ENCODE measurements around the gene KIF26B.

Gene KIF26B

GRCh38 chr1:245748646-245749045 lies 593.9 kb downstream of the KIF26B start:
- H3K4ac ChIP-seq (ENCODE audit: low read depth, low read length): no peak overlapping the region
- H3K4me3 ChIP-seq (ENCODE audit: low read length): no peak overlapping the region
- no peak overlapping the region for H3K27ac ChIP-seq (ENCODE audit: low read depth, low read length)
- no peaks in the 10 kb centered on the region for H3K4me1 ChIP-seq (ENCODE audit: control insufficient read depth, low read depth, low read length)
- H3K36me3 ChIP-seq (ENCODE audit: control insufficient read depth, insufficient read depth, low read length): no peaks in the 10 kb centered on the region
- H2BK120ac ChIP-seq (ENCODE audit: low read depth, low read length): no peak overlapping the region
- H3K9ac ChIP-seq (ENCODE audit: low read length): no peak overlapping the region
- no peaks in the 10 kb centered on the region for H3K79me2 ChIP-seq (ENCODE audit: control insufficient read depth, insufficient read depth, low read length)
- no peak overlapping the region for H3K23ac ChIP-seq (ENCODE audit: low read length)
- no peaks in the 10 kb centered on the region for H3K27me3 ChIP-seq (ENCODE audit: insufficient read depth, low read length, poor library complexity)
- no CpG with 5 or more reads among the region's 3 CpGs for WGBS (ENCODE audit: extremely low coverage, insufficient coverage, low lambda C conversion rate)
- H3K4me2 ChIP-seq (ENCODE audit: low read length): no peak overlapping the region
- H4K5ac ChIP-seq (ENCODE audit: low read length): no peak overlapping the region
- no peak overlapping the region for H2BK15ac ChIP-seq (replicated peaks; ENCODE audit: low read depth)
- H2AK5ac ChIP-seq (ENCODE audit: low read length): no peak overlapping the region
- H3K56ac ChIP-seq (ENCODE audit: low read length): no peak overlapping the region
- no peak for DNase-seq
- H3K79me1 ChIP-seq (ENCODE audit: low read length): no peaks in the 10 kb centered on the region
- H4K8ac ChIP-seq (ENCODE audit: low read depth, low read length): no peak overlapping the region
- H2BK5ac ChIP-seq (ENCODE audit: low read length): no peak overlapping the region
- no peak overlapping the region for H3K18ac ChIP-seq (ENCODE audit: low read length)

GRCh38 chr1:245749053-245749452 lies 594.3 kb downstream of the KIF26B start:
- Histone ChIP-seq H3K36me3 (ENCODE audit: control insufficient read depth, insufficient read depth, low read length) (no peaks in the 10 kb centered on the region), H3K27ac (ENCODE audit: low read depth, low read length) (no peak overlapping the region), H3K79me1 (ENCODE audit: low read length) (no peaks in the 10 kb centered on the region), H3K4me3 (ENCODE audit: low read length) (no peak overlapping the region), H3K4me1 (ENCODE audit: control insufficient read depth, low read depth, low read length) (no peaks in the 10 kb centered on the region), H2BK5ac (ENCODE audit: low read length) (no peak overlapping the region), H3K23ac (ENCODE audit: low read length) (no peak overlapping the region), H3K79me2 (ENCODE audit: control insufficient read depth, insufficient read depth, low read length) (no peaks in the 10 kb centered on the region), H3K4ac (ENCODE audit: low read depth, low read length) (no peak overlapping the region), H3K56ac (ENCODE audit: low read length) (no peak overlapping the region), H4K5ac (ENCODE audit: low read length) (no peak overlapping the region), H3K27me3 (ENCODE audit: insufficient read depth, low read length, poor library complexity) (no peaks in the 10 kb centered on the region), H4K8ac (ENCODE audit: low read depth, low read length) (no peak overlapping the region), H2BK15ac (replicated peaks; ENCODE audit: low read depth) (no peak overlapping the region), H2AK5ac (ENCODE audit: low read length) (no peak overlapping the region), H3K4me2 (ENCODE audit: low read length) (no peak overlapping the region), H3K9ac (ENCODE audit: low read length) (no peak overlapping the region), H3K18ac (ENCODE audit: low read length) (no peak overlapping the region), H2BK120ac (ENCODE audit: low read depth, low read length) (no peak overlapping the region)
- DNase-seq: no peak
- WGBS (ENCODE audit: extremely low coverage, insufficient coverage, low lambda C conversion rate): no CpG with 5 or more reads among the region's 3 CpGs

GRCh38 chr1:245750261-245750660 lies 595.5 kb downstream of the KIF26B start:
- DNase-seq: no peak
- Histone ChIP-seq H3K23ac (ENCODE audit: low read length) (no peak overlapping the region), H3K27me3 (ENCODE audit: insufficient read depth, low read length, poor library complexity) (no peaks in the 10 kb centered on the region), H3K36me3 (ENCODE audit: control insufficient read depth, insufficient read depth, low read length) (no peaks in the 10 kb centered on the region), H2BK5ac (ENCODE audit: low read length) (no peak overlapping the region), H2BK15ac (replicated peaks; ENCODE audit: low read depth) (no peak overlapping the region), H3K18ac (ENCODE audit: low read length) (no peak overlapping the region), H3K4me3 (ENCODE audit: low read length) (no peak overlapping the region), H3K4me2 (ENCODE audit: low read length) (no peak overlapping the region), H3K4me1 (ENCODE audit: control insufficient read depth, low read depth, low read length) (no peaks in the 10 kb centered on the region), H4K5ac (ENCODE audit: low read length) (no peak overlapping the region), H3K4ac (ENCODE audit: low read depth, low read length) (no peak overlapping the region), H2AK5ac (ENCODE audit: low read length) (no peak overlapping the region), H3K27ac (ENCODE audit: low read depth, low read length) (no peak overlapping the region), H3K79me1 (ENCODE audit: low read length) (no peaks in the 10 kb centered on the region), H3K9ac (ENCODE audit: low read length) (no peak overlapping the region), H2BK120ac (ENCODE audit: low read depth, low read length) (no peak overlapping the region), H3K56ac (ENCODE audit: low read length) (no peak overlapping the region), H4K8ac (ENCODE audit: low read depth, low read length) (no peak overlapping the region), H3K79me2 (ENCODE audit: control insufficient read depth, insufficient read depth, low read length) (no peaks in the 10 kb centered on the region)
- WGBS (ENCODE audit: extremely low coverage, insufficient coverage, low lambda C conversion rate): no CpG with 5 or more reads among the region's 3 CpGs

GRCh38 chr1:245751116-245751515 lies 596.3 kb downstream of the KIF26B start:
- Histone ChIP-seq H3K4me1 (ENCODE audit: control insufficient read depth, low read depth, low read length) (no peaks in the 10 kb centered on the region), H3K56ac (ENCODE audit: low read length) (no peak overlapping the region), H2BK5ac (ENCODE audit: low read length) (no peak overlapping the region), H3K27ac (ENCODE audit: low read depth, low read length) (no peak overlapping the region), H3K4ac (ENCODE audit: low read depth, low read length) (no peak overlapping the region), H4K8ac (ENCODE audit: low read depth, low read length) (no peak overlapping the region), H3K4me2 (ENCODE audit: low read length) (no peak overlapping the region), H3K79me1 (ENCODE audit: low read length) (no peaks in the 10 kb centered on the region), H3K36me3 (ENCODE audit: control insufficient read depth, insufficient read depth, low read length) (no peaks in the 10 kb centered on the region), H3K4me3 (ENCODE audit: low read length) (no peak overlapping the region), H3K27me3 (ENCODE audit: insufficient read depth, low read length, poor library complexity) (no peaks in the 10 kb centered on the region), H3K18ac (ENCODE audit: low read length) (no peak overlapping the region), H3K79me2 (ENCODE audit: control insufficient read depth, insufficient read depth, low read length) (no peaks in the 10 kb centered on the region), H3K23ac (ENCODE audit: low read length) (no peak overlapping the region), H2BK120ac (ENCODE audit: low read depth, low read length) (no peak overlapping the region), H2AK5ac (ENCODE audit: low read length) (no peak overlapping the region), H3K9ac (ENCODE audit: low read length) (no peak overlapping the region), H2BK15ac (replicated peaks; ENCODE audit: low read depth) (no peak overlapping the region), H4K5ac (ENCODE audit: low read length) (no peak overlapping the region)
- whole genome bisulfite sequencing (ENCODE audit: extremely low coverage, insufficient coverage, low lambda C conversion rate): no CpG with 5 or more reads among the region's 4 CpGs
- no peak for DNase-seq

GRCh38 chr1:245751726-245752470 lies 597.1 kb downstream of the KIF26B start:
- H3K79me2 ChIP-seq (ENCODE audit: control insufficient read depth, insufficient read depth, low read length): no peaks in the 10 kb centered on the region
- DNase-seq: no peak
- H4K8ac ChIP-seq (ENCODE audit: low read depth, low read length): no peak overlapping the region
- H3K4me2 ChIP-seq (ENCODE audit: low read length): no peak overlapping the region
- H2AK5ac ChIP-seq (ENCODE audit: low read length): no peak overlapping the region
- no peak overlapping the region for H3K23ac ChIP-seq (ENCODE audit: low read length)
- H3K36me3 ChIP-seq (ENCODE audit: control insufficient read depth, insufficient read depth, low read length): no peaks in the 10 kb centered on the region
- H3K18ac ChIP-seq (ENCODE audit: low read length): no peak overlapping the region
- H2BK5ac ChIP-seq (ENCODE audit: low read length): no peak overlapping the region
- no peaks in the 10 kb centered on the region for H3K4me1 ChIP-seq (ENCODE audit: control insufficient read depth, low read depth, low read length)
- no peak overlapping the region for H3K4ac ChIP-seq (ENCODE audit: low read depth, low read length)
- H3K79me1 ChIP-seq (ENCODE audit: low read length): no peaks in the 10 kb centered on the region
- no peak overlapping the region for H2BK120ac ChIP-seq (ENCODE audit: low read depth, low read length)
- no peak overlapping the region for H3K4me3 ChIP-seq (ENCODE audit: low read length)
- WGBS (ENCODE audit: extremely low coverage, insufficient coverage, low lambda C conversion rate): no CpG with 5 or more reads among the region's 12 CpGs
- no peak overlapping the region for H3K27ac ChIP-seq (ENCODE audit: low read depth, low read length)
- no peak overlapping the region for H3K9ac ChIP-seq (ENCODE audit: low read length)
- H4K5ac ChIP-seq (ENCODE audit: low read length): no peak overlapping the region
- H3K56ac ChIP-seq (ENCODE audit: low read length): no peak overlapping the region
- H2BK15ac ChIP-seq (replicated peaks; ENCODE audit: low read depth): no peak overlapping the region
- H3K27me3 ChIP-seq (ENCODE audit: insufficient read depth, low read length, poor library complexity): no peaks in the 10 kb centered on the region

- WGBS (ENCODE audit: extremely low coverage, insufficient coverage, low lambda C conversion rate): no CpG with 5 or more reads among the region's 3 CpGs
- no peak overlapping the region for H4K8ac ChIP-seq (ENCODE audit: low read depth, low read length)
- H3K9ac ChIP-seq (ENCODE audit: low read length): no peak overlapping the region
- H4K5ac ChIP-seq (ENCODE audit: low read length): no peak overlapping the region
- H3K4me1 ChIP-seq (ENCODE audit: control insufficient read depth, low read depth, low read length): no peaks in the 10 kb centered on the region
- no peak overlapping the region for H3K18ac ChIP-seq (ENCODE audit: low read length)
- no peak overlapping the region for H3K4me3 ChIP-seq (ENCODE audit: low read length)
- H3K79me1 ChIP-seq (ENCODE audit: low read length): no peaks in the 10 kb centered on the region
- no peak overlapping the region for H3K27ac ChIP-seq (ENCODE audit: low read depth, low read length)
- H2BK15ac ChIP-seq (replicated peaks; ENCODE audit: low read depth): no peak overlapping the region
- no peak overlapping the region for H2BK120ac ChIP-seq (ENCODE audit: low read depth, low read length)
- no peak overlapping the region for H3K56ac ChIP-seq (ENCODE audit: low read length)
- H3K27me3 ChIP-seq (ENCODE audit: insufficient read depth, low read length, poor library complexity): no peaks in the 10 kb centered on the region
- H2BK5ac ChIP-seq (ENCODE audit: low read length): no peak overlapping the region
- no peak overlapping the region for H3K4ac ChIP-seq (ENCODE audit: low read depth, low read length)
- no peak overlapping the region for H3K4me2 ChIP-seq (ENCODE audit: low read length)
- H3K23ac ChIP-seq (ENCODE audit: low read length): no peak overlapping the region
- no peak overlapping the region for H2AK5ac ChIP-seq (ENCODE audit: low read length)
- no peaks in the 10 kb centered on the region for H3K79me2 ChIP-seq (ENCODE audit: control insufficient read depth, insufficient read depth, low read length)
- no peaks in the 10 kb centered on the region for H3K36me3 ChIP-seq (ENCODE audit: control insufficient read depth, insufficient read depth, low read length)
- no peak for DNase-seq
Observed at GRCh38 chr1:245752561-245752960, 597.8 kb downstream of the KIF26B start.

Data from mesendoderm (in vitro differentiated cells).